ENCODE measurements around the gene BATF3.
"Not testable (repeated sequence)": the region's sequence is repeated elsewhere in the genome, so short reads cannot be mapped to it uniquely, and the experiment has no call there.

The BATF3 gene

DNA sequence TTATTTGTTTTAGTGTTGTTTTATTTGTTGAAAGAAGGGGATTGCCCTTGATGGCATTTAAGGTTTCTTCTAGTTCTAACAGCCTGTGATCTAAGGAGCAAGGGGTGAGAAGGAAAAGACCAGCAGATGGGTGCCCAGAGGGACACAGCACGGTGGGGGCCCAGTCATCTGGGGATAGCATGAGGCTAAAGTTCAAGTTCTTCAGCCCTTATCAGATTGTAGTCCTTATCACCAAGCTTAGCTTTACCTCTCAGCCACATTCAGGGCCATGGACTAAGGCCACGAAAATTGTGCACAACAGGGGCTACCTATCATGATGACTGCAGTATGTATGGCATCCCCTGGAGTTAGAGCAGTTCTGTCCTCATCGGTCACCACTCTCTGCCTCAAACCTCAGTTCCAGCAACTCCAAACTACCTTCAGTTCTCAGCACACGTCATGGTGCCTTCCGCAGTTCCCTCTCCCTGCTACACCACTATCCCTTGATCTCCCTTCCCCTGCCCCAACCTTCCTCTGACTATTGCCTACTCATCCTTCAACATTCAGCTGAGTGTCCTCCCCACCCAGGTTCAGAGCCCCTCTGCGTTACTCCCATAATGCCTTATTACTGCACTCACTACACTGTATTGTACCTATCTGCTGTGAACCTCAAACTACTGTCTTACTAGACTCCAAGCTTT, 54.6 kb downstream of the BATF3 start:
- Histone ChIP-seq H3K36me3 (ENCODE audit: control insufficient read depth, insufficient read depth, low read length) (no peaks in the 10 kb centered on the region), H3K9me3 (ENCODE audit: control insufficient read depth, insufficient read depth, low read depth, low read length) (0 out of 2 replicates have a peak, but pooled peaks cover 5% of the 10 kb centered on the region), H3K4me1 (ENCODE audit: control insufficient read depth, insufficient read depth, low read length) (no peaks in the 10 kb centered on the region), H3K9ac (ENCODE audit: low read length) (no peak overlapping the region), H3K27ac (ENCODE audit: low read depth, low read length) (no peak overlapping the region), H3K27me3 (ENCODE audit: control insufficient read depth, insufficient read depth, low read length) (no peaks in the 10 kb centered on the region; the same call in 1 of the 2 replicates), H3K4me3 (ENCODE audit: low read depth, low read length) (no peak overlapping the region)

GRCh38 chr1:212643877-212644276, 55.8 kb downstream of the BATF3 start:
- Histone ChIP-seq H3K9me3 (ENCODE audit: control insufficient read depth, insufficient read depth, low read depth, low read length) (0 out of 2 replicates have a peak, but pooled peaks cover 5% of the 10 kb centered on the region), H3K27me3 (ENCODE audit: control insufficient read depth, insufficient read depth, low read length) (no peaks in the 10 kb centered on the region; the same call in 1 of the 2 replicates), H3K4me3 (ENCODE audit: low read depth, low read length) (no peak overlapping the region), H3K4me1 (ENCODE audit: control insufficient read depth, insufficient read depth, low read length) (no peaks in the 10 kb centered on the region), H3K36me3 (ENCODE audit: control insufficient read depth, insufficient read depth, low read length) (no peaks in the 10 kb centered on the region), H3K27ac (ENCODE audit: low read depth, low read length) (no peak overlapping the region), H3K9ac (ENCODE audit: low read length) (no peak overlapping the region)

DNA sequence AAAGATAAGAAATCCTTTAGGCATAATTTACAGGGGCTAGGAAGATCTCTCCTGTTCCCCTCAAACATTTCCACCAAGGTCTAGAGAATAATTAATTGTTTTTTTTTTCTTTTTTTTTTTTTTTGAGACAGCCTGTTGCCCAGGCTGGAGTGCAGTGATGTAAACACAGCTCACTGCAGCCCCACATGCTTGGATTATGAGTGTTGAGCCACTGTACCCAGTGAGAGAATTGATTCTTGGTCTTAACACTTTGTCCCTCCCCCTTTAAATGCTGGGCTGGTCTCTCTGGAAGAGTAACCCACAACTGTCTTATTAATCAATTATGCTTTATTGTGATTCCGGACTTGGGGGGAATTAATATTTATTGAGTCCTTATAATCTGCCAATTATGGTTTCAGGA, 57.7 kb downstream of the BATF3 start:
- no peak overlapping the region for H3K4me3 ChIP-seq (ENCODE audit: low read depth, low read length)
- 0 out of 2 replicates have a peak, but pooled peaks cover 5% of the 10 kb centered on the region for H3K9me3 ChIP-seq (ENCODE audit: control insufficient read depth, insufficient read depth, low read depth, low read length)
- H3K9ac ChIP-seq (ENCODE audit: low read length) = no peak overlapping the region
- H3K27me3 ChIP-seq (ENCODE audit: control insufficient read depth, insufficient read depth, low read length) = no peaks in the 10 kb centered on the region; the same call in 1 of the 2 replicates
- H3K27ac ChIP-seq (ENCODE audit: low read depth, low read length) = no peak overlapping the region
- peaks cover 11% of the 10 kb centered on the region for H3K4me1 ChIP-seq (ENCODE audit: control insufficient read depth, insufficient read depth, low read length)
- H3K36me3 ChIP-seq (ENCODE audit: control insufficient read depth, insufficient read depth, low read length) = no peaks in the 10 kb centered on the region

- H3K4me1 ChIP-seq (ENCODE audit: control insufficient read depth, insufficient read depth, low read length) = peaks cover 14% of the 10 kb centered on the region
- H3K4me3 ChIP-seq (ENCODE audit: low read depth, low read length) = no peak overlapping the region
- 0 out of 2 replicates have a peak, but pooled peaks cover 5% of the 10 kb centered on the region for H3K9me3 ChIP-seq (ENCODE audit: control insufficient read depth, insufficient read depth, low read depth, low read length)
- H3K27ac ChIP-seq (ENCODE audit: low read depth, low read length) = no peak overlapping the region
- H3K9ac ChIP-seq (ENCODE audit: low read length) = no peak overlapping the region
- no peaks in the 10 kb centered on the region for H3K36me3 ChIP-seq (ENCODE audit: control insufficient read depth, insufficient read depth, low read length)
- H3K27me3 ChIP-seq (ENCODE audit: control insufficient read depth, insufficient read depth, low read length) = no peaks in the 10 kb centered on the region; the same call in 1 of the 2 replicates
Observed at GRCh38 chr1:212640223-212640878, 59.3 kb downstream of the BATF3 start.

DNA sequence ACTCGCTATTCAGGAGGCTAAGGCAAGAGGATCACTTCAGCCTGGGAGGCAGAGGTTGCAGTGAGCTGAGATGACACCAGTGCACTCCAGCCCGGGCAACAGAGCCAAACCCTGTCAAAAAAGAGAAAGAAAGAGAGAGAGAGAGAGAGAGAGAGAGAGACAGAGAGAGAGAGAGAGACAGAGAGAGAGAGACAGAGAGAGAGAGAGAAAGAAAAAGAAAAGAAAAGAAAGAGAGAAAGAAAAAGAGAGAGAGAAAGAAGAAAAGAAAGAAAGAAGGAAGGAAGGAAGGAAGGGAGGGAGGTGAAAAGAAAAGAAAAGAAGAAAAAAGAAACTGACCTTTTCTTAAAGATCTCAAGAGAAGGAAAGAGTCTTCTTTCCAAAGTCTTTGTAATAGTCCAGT, 60.1 kb downstream of the BATF3 start:
- H3K27me3 ChIP-seq (ENCODE audit: control insufficient read depth, insufficient read depth, low read length); H3K4me3 ChIP-seq (ENCODE audit: low read depth, low read length); H3K9ac ChIP-seq (ENCODE audit: low read length); H3K27ac ChIP-seq (ENCODE audit: low read depth, low read length); H3K36me3 ChIP-seq (ENCODE audit: control insufficient read depth, insufficient read depth, low read length): not testable (repeated sequence)
- Histone ChIP-seq H3K9me3 (ENCODE audit: control insufficient read depth, insufficient read depth, low read depth, low read length) (peaks cover 11% of the 10 kb centered on the region), H3K4me1 (ENCODE audit: control insufficient read depth, insufficient read depth, low read length) (peaks cover 17% of the 10 kb centered on the region)

DNA sequence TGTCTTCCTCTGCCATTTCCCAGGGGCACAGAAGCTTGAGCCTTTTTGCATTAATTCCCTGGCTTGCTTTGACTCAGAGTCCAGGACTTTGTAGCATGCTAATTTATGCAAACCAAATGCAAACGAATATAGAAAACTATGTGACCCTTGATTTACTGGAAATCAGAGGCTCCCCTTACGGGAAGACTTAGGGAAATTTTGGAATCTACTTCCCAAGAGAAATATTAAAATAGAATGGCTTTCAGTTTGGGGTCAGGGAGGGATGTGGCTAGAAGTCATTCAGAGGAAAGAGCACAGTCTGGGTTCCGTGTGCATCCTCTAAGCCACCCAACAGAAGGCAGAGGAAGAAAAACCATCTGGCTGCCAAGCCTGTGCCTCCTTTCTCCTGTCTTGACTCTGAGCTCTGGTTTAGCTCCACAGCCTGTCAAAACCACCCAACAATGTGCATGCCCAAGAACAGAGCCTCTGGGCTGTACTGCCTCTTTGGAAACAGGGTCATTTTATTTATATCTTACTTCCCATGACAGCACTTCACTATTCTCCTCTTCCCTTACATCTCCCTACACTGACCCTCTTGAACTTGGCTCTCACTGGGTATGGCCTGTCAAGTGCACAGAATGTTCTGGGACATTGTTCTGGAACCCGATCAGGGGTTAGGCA, 61.0 kb downstream of the BATF3 start:
- H3K9ac ChIP-seq (ENCODE audit: low read length) = no peak overlapping the region

DNA sequence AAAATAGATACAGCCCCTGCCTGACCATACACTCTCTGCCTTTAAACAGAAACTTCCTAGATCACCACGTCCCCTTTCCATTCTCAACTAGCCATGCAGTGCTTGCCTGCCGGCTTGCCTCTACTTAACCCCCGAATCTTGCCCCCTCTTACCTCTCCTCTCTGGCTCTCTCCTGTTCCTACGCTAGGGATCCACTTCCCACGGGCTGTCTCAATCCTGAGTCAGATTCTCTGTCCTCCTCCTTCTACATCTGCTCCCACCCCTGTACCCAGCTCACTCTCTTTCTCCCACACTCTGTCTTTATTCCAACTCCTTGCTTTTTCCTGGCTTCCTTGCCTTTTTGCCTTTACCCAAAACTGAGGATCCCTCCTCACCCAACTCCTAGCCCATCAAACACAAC, 61.7 kb downstream of the BATF3 start:
- no peak overlapping the region for H3K9ac ChIP-seq (ENCODE audit: low read length)

More for the DNA sequence above, 61.0 kb downstream of the BATF3 start:
- H3K36me3 ChIP-seq (ENCODE audit: control insufficient read depth, insufficient read depth, low read length) = no peaks in the 10 kb centered on the region
- H3K4me1 ChIP-seq (ENCODE audit: control insufficient read depth, insufficient read depth, low read length) = peaks cover 17% of the 10 kb centered on the region
- no peak overlapping the region for H3K4me3 ChIP-seq (ENCODE audit: low read depth, low read length)
- H3K9me3 ChIP-seq (ENCODE audit: control insufficient read depth, insufficient read depth, low read depth, low read length) = peaks cover 16% of the 10 kb centered on the region
- no peak overlapping the region for H3K27ac ChIP-seq (ENCODE audit: low read depth, low read length)
- H3K27me3 ChIP-seq (ENCODE audit: control insufficient read depth, insufficient read depth, low read length) = no peaks in the 10 kb centered on the region; the same call in 1 of the 2 replicates

More for the DNA sequence above, 61.7 kb downstream of the BATF3 start:
- Histone ChIP-seq H3K4me1 (ENCODE audit: control insufficient read depth, insufficient read depth, low read length) (peaks cover 17% of the 10 kb centered on the region), H3K9me3 (ENCODE audit: control insufficient read depth, insufficient read depth, low read depth, low read length) (peaks cover 21% of the 10 kb centered on the region), H3K27ac (ENCODE audit: low read depth, low read length) (no peak overlapping the region), H3K36me3 (ENCODE audit: control insufficient read depth, insufficient read depth, low read length) (no peaks in the 10 kb centered on the region), H3K4me3 (ENCODE audit: low read depth, low read length) (no peak overlapping the region), H3K27me3 (ENCODE audit: control insufficient read depth, insufficient read depth, low read length) (no peaks in the 10 kb centered on the region; the same call in 1 of the 2 replicates)
